ENCODE results near the gene EPHB6.

EPHB6 gene

GRCh38 chr7:142874409-142874808, 19.5 kb downstream of the EPHB6 start (continued):
- no peak for TF ChIP-seq ZNF704 (tag by site-specific recombination; IDR thresholded peaks at IDR 0.05)
- TF ChIP-seq ZNF18 (tag by site-specific recombination; IDR thresholded peaks at IDR 0.05), result no peak

GRCh38 chr7:142874837-142875236, 20.0 kb downstream of the EPHB6 start:
- no peaks in the 10 kb centered on the region for H3K4me1 ChIP-seq (ENCODE audit: control insufficient read depth, insufficient read depth, low read length)
- H3K36me3 ChIP-seq (ENCODE audit: control insufficient read depth in 2 of 2, insufficient read depth in 1 of 2, low read length in 2 of 2), result peaks cover 0 to 14% of the 10 kb centered on the region in 2 experiments; a peak in 1 of 3 replicates
- H3K9me3 ChIP-seq (ENCODE audit: control insufficient read depth, insufficient read depth, low read depth, low read length), result no peaks in the 10 kb centered on the region
- TF ChIP-seq ZNF433 (tag by site-specific recombination; IDR thresholded peaks at IDR 0.05; ENCODE audit: low read depth), result no peak
- TF ChIP-seq OSR2 (tag by site-specific recombination; IDR thresholded peaks at IDR 0.05), result no peak
- TF ChIP-seq ZNF280D (tag by site-specific recombination; IDR thresholded peaks at IDR 0.05), result no peak
- TF ChIP-seq ZNF677 (tag by site-specific recombination; IDR thresholded peaks at IDR 0.05), result no peak
- no peak for TF ChIP-seq ZEB2 (tag by site-specific recombination; IDR thresholded peaks at IDR 0.05)
- no peak for TF ChIP-seq INSM2 (tag by site-specific recombination; IDR thresholded peaks at IDR 0.05)
- H3K27ac ChIP-seq (ENCODE audit: extremely low read depth, low read depth, low read length), result no peak overlapping the region
- CTCF ChIA-PET, result interaction anchor here (0.6 to 3.5 kb wide), 5 partner anchors 11 to 340 kb away, joined by 3 to 37 read pairs (median 4); partner anchors contain the start of gene TRPV6
- POLR2A ChIA-PET, result interaction anchor here (0.6 kb wide), 1 partner anchor 23 kb away, joined by 4 read pairs; no protein-coding TSS in a partner anchor
- no peak overlapping the region for H3K4me3 ChIP-seq (ENCODE audit: low read depth, low read length)

- Histone ChIP-seq H3K36me3 (ENCODE audit: control insufficient read depth in 2 of 2, insufficient read depth in 1 of 2, low read length in 2 of 2) (peaks cover 0 to 13% of the 10 kb centered on the region in 2 experiments; a peak in 1 of 3 replicates), H3K4me1 (ENCODE audit: control insufficient read depth, insufficient read depth, low read length) (no peaks in the 10 kb centered on the region), H3K4me3 (ENCODE audit: low read depth, low read length) (no peak overlapping the region), H3K27ac (ENCODE audit: extremely low read depth, low read depth, low read length) (no peak overlapping the region), H3K9me3 (ENCODE audit: control insufficient read depth, insufficient read depth, low read depth, low read length) (no peaks in the 10 kb centered on the region)
- POLR2A ChIA-PET, result interaction anchor here (0.6 kb wide), 1 partner anchor 23 kb away, joined by 4 read pairs; no protein-coding TSS in a partner anchor
- CTCF ChIA-PET, result interaction anchor here (1.2 kb wide), 1 partner anchor 11 kb away, joined by 4 read pairs; the partner anchor contains the start of gene TRPV6
- TF ChIP-seq ZNF394 (tag by site-specific recombination; IDR thresholded peaks at IDR 0.05; ENCODE audit: borderline replicate concordance), result no peak
- no peak for TF ChIP-seq ZNF488 (tag by site-specific recombination; IDR thresholded peaks at IDR 0.05)
- TF ChIP-seq TRIM28 (IDR thresholded peaks at IDR 0.05; ENCODE audit: borderline replicate concordance, low read length), result no peak
- TF ChIP-seq ZNF404 (tag by site-specific recombination; IDR thresholded peaks at IDR 0.05), result no peak
- TF ChIP-seq PRDM1 (tag by site-specific recombination; IDR thresholded peaks at IDR 0.05), result no peak
- no peak for TF ChIP-seq ZNF701 (tag by site-specific recombination; IDR thresholded peaks at IDR 0.05)
- TF ChIP-seq PRDM10 (tag by site-specific recombination; IDR thresholded peaks at IDR 0.05), result no peak
- no peak for TF ChIP-seq ZNF529 (tag by site-specific recombination; IDR thresholded peaks at IDR 0.05; ENCODE audit: insufficient replicate concordance)
- TF ChIP-seq ZNF837 (tag by site-specific recombination; IDR thresholded peaks at IDR 0.05), result no peak
- TF ChIP-seq ZNF175 (tag by site-specific recombination; IDR thresholded peaks at IDR 0.05), result no peak
- TF ChIP-seq ZNF311 (tag by site-specific recombination; IDR thresholded peaks at IDR 0.05; ENCODE audit: borderline replicate concordance), result no peak
- TF ChIP-seq ZNF24 (tag by site-specific recombination; IDR thresholded peaks at IDR 0.05), result no peak
These were observed 20.6 kb downstream of the EPHB6 start for GRCh38 chr7:142875456-142875855.
